DOHH2 (cell line): ENCODE results near the gene TRIM9.

Experiments used
- H3F3A ChIP-seq: fragments of 200-600 bp; sonication (generic), shearing (Covaris generic); 2 replicates; pipeline ENCODE4 v1.6.0; 2016; ENCODE audit warnings: antibody characterized with exemption, mild to moderate bottlenecking; ENCODE audit not compliant: control insufficient read depth, insufficient read depth
- H3K27ac ChIP-seq: fragments of 200-600 bp; sonication (generic); 2 replicates; pipeline ENCODE4 v1.5.1; 2014; ENCODE audit warnings: low read depth, mild to moderate bottlenecking, low read length, moderate library complexity
- H3K27me3 ChIP-seq: fragments of 200-600 bp; sonication (generic); 2 replicates; pipeline ENCODE4 v1.6.1; 2014; ENCODE audit warnings: mild to moderate bottlenecking, low read length, mixed read lengths; ENCODE audit not compliant: control insufficient read depth
- H3K36me3 ChIP-seq: fragments of 200-600 bp; sonication (generic); 2 replicates; pipeline ENCODE4 v1.6.1; 2014; ENCODE audit warnings: mild to moderate bottlenecking, low read length, moderate library complexity, mixed read lengths; ENCODE audit not compliant: control insufficient read depth
- H3K4me1 ChIP-seq: fragments of 200-600 bp; sonication (generic); 2 replicates; pipeline ENCODE4 v1.6.1; 2014; ENCODE audit warnings: mild to moderate bottlenecking, low read length, mixed read lengths; ENCODE audit not compliant: control insufficient read depth
- H3K4me2 ChIP-seq: fragments of 200-600 bp; sonication (generic); 2 replicates; pipeline ENCODE4 v1.6.0; 2014; ENCODE audit warnings: mild to moderate bottlenecking, low read length, moderate library complexity
- H3K4me3 ChIP-seq: fragments of 200-600 bp; sonication (generic); 2 replicates; pipeline ENCODE4 v1.5.1; 2014; ENCODE audit warnings: mild to moderate bottlenecking, low read length, mixed read lengths
- H3K79me2 ChIP-seq: fragments of 200-600 bp; sonication (generic); 2 replicates; pipeline ENCODE4 v1.6.1; 2014; ENCODE audit warnings: mild to moderate bottlenecking, low read length, mixed read lengths; ENCODE audit not compliant: control insufficient read depth
- H3K9me2 ChIP-seq: fragments of 200-600 bp; sonication (generic); replicated peaks from 2 replicates; pipeline ENCODE4 v1.6.1; 2014; ENCODE audit warnings: mild to moderate bottlenecking, low read length, mixed read lengths; ENCODE audit not compliant: control insufficient read depth
- H3K9me3 ChIP-seq: fragments of 200-600 bp; sonication (generic); 2 replicates; pipeline ENCODE4 v1.6.1; 2014; ENCODE audit warnings: antibody characterized with exemption, low read length, mixed read lengths; ENCODE audit not compliant: control insufficient read depth, insufficient read depth
- H4K20me1 ChIP-seq: fragments of 200-600 bp; sonication (generic); 2 replicates; pipeline ENCODE4 v1.6.0; 2014; ENCODE audit warnings: low read depth, mild to moderate bottlenecking, antibody characterized with exemption, low read length, moderate library complexity; ENCODE audit not compliant: control insufficient read depth, insufficient read depth
- CTCF ChIP-seq: fragments of 200-600 bp; sonication (generic); IDR thresholded peaks from one replicate; pipeline ENCODE4 v1.5.1; 2014; ENCODE audit warnings: antibody characterized with exemption, mild to moderate bottlenecking, low read depth, low read length; ENCODE audit not compliant: poor library complexity, severe bottlenecking
- EZH2phosphoT487 ChIP-seq: fragments of 200-600 bp; sonication (generic); IDR thresholded peaks from 2 replicates; pipeline ENCODE4 v1.6.1; 2017; ENCODE audit warnings: borderline replicate concordance, mild to moderate bottlenecking, antibody characterized with exemption, low read length, moderate library complexity, mixed read lengths

Gene TRIM9

GRCh38 chr14:51104467-51104866 is 9.6 kb upstream of the TRIM9 start:
- Histone ChIP-seq H3K79me2 (no peaks in the 10 kb centered on the region), H3K27me3 (no peaks in the 10 kb centered on the region), H3F3A (peaks cover 20% of the 10 kb centered on the region; the same call in 1 of the 2 replicates), H3K9me3 (no peaks in the 10 kb centered on the region), H3K36me3 (no peaks in the 10 kb centered on the region), H4K20me1 (no peaks in the 10 kb centered on the region), H3K4me2 (peak overlapping the region; percentile 77), H3K4me3 (peak overlapping the region; percentile 57), H3K9me2 (no peaks in the 10 kb centered on the region), H3K4me1 (peaks cover 71% of the 10 kb centered on the region), H3K27ac (peak overlapping the region; percentile 65)
- no peak for TF ChIP-seq CTCF
- TF ChIP-seq EZH2phosphoT487 = no peak

- H3K27ac ChIP-seq = no peak overlapping the region
- TF ChIP-seq EZH2phosphoT487 = no peak
- TF ChIP-seq CTCF = no peak
- no peaks in the 10 kb centered on the region; the same call in 1 of the 2 replicates for H4K20me1 ChIP-seq
- H3K79me2 ChIP-seq = peaks cover 29% of the 10 kb centered on the region
- H3K9me2 ChIP-seq = no peaks in the 10 kb centered on the region
- peaks cover 18% of the 10 kb centered on the region for H3K36me3 ChIP-seq
- H3K4me2 ChIP-seq = no peak overlapping the region
- H3K27me3 ChIP-seq = no peaks in the 10 kb centered on the region
- H3K4me1 ChIP-seq = peaks cover 38% of the 10 kb centered on the region
- peaks cover 8% of the 10 kb centered on the region; the same call in 1 of the 2 replicates for H3F3A ChIP-seq
- H3K4me3 ChIP-seq = no peak overlapping the region
- H3K9me3 ChIP-seq = no peaks in the 10 kb centered on the region
Measured at GRCh38 chr14:51097287-51097686, 2.4 kb upstream of the TRIM9 start.

- TF ChIP-seq EZH2phosphoT487 = no peak
- no peak for TF ChIP-seq CTCF
- Histone ChIP-seq H3K4me3 (no peak overlapping the region), H3K36me3 (peaks cover 22% of the 10 kb centered on the region), H3K27ac (no peak overlapping the region), H3K4me1 (peaks cover 42% of the 10 kb centered on the region), H3K9me3 (no peaks in the 10 kb centered on the region), H3K79me2 (peaks cover 34% of the 10 kb centered on the region), H3F3A (peaks cover 8% of the 10 kb centered on the region; the same call in 1 of the 2 replicates), H3K27me3 (no peaks in the 10 kb centered on the region), H3K9me2 (no peaks in the 10 kb centered on the region), H3K4me2 (no peak overlapping the region), H4K20me1 (no peaks in the 10 kb centered on the region; the same call in 1 of the 2 replicates)
Measured at GRCh38 chr14:51096870-51097269, 2.0 kb upstream of the TRIM9 start.
